GM21381 (cell line): ENCODE data around the gene VCY1B.
"Not testable (repeated sequence)": the region's sequence is repeated elsewhere in the genome, so short reads cannot be mapped to it uniquely, and the experiment has no call there.

Experiments
- ATAC-seq: cut with Tn5 transposase; IDR thresholded peaks from one replicate; pipeline ENCODE4 v1.9.1; 2021; ENCODE audit warnings: mild to moderate bottlenecking, moderate library complexity; ENCODE audit not compliant: unreplicated experiment

Gene VCY1B

DNA sequence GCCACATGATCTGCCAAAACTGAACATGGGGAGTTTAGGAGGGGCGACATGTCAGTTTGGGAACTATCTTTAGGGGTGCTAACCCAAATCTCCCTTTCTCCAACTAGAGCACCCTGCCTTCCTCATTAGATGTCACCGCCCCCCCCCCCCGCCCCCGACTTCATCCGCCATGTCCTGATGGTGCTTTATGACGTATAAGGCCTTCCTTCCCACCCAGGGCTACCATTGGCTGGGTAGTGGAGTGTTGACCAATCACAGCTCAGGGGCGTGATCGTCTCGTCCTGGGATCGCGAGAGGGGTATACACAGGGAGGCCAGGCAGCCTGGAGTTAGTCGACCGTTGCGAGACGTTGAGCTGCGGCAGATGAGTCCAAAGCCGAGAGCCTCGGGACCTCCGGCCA lies at the start of gene VCY1B:
TSS of gene VCY1B (plus strand) at position 301 of the 400 bp plus-strand sequence. CDS start at position 364, 63 bp downstream.
- not testable (repeated sequence) for ATAC-seq

DNA sequence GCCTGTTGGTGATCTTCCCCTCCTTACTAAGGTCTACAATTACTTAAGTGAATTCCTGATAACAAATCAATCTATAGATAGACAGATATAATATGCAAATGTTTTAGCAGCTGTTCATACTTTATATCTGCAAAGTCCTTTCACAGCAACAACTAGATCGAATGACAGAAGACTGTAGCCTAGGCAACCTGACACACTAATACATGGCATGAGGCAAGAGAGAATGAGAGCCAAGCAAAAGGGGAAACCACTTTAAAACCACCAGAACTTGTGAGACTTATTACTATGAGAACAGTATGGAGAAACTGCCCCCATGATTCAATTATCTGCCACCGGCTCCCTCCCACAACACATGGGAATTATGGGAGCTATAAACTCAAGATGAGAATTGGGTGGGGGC lies 44.1 kb upstream of the VCY1B start:
- ATAC-seq = not testable (repeated sequence)

DNA sequence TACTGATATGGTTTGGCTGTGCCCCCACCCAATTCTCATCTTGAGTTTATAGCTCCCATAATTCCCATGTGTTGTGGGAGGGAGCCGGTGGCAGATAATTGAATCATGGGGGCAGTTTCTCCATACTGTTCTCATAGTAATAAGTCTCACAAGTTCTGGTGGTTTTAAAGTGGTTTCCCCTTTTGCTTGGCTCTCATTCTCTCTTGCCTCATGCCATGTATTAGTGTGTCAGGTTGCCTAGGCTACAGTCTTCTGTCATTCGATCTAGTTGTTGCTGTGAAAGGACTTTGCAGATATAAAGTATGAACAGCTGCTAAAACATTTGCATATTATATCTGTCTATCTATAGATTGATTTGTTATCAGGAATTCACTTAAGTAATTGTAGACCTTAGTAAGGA lies 25.6 kb upstream of the VCY1B start:
- not testable (repeated sequence) for ATAC-seq

DNA sequence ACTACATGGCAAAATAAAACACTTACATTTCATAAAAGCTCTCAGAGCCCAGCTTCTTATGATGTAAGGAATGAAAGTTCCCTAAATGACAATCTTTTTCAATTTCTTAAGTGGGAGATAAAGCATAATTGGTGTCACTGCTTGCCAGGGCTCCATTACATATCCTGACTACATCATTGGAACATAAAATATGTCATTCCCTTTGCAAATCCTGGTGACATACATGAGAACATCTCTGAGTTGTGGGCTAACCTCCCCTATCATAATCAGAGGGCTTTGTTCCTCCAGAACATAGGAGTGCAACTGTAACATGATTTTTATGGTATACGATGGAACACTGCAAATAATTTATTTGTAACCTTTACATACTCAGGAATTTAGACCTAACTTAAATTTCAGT lies 29.9 kb downstream of the VCY1B start:
- no peak for ATAC-seq
